Measurements from ENCODE around the gene VSIG10.

VSIG10 gene

GRCh38 chr12:118038137-118038536 is 65.7 kb downstream of the VSIG10 start:
- no peak for ATAC-seq
- TF ChIP-seq CSDC2 (CRISPR knock-in tag; IDR thresholded peaks at IDR 0.05) (no peak), OSR1 (CRISPR knock-in tag; IDR thresholded peaks at IDR 0.05) (no peak), CSRNP3 (CRISPR knock-in tag; IDR thresholded peaks at IDR 0.05) (no peak), ISL1 (CRISPR knock-in tag; IDR thresholded peaks at IDR 0.05) (no peak)

DNA sequence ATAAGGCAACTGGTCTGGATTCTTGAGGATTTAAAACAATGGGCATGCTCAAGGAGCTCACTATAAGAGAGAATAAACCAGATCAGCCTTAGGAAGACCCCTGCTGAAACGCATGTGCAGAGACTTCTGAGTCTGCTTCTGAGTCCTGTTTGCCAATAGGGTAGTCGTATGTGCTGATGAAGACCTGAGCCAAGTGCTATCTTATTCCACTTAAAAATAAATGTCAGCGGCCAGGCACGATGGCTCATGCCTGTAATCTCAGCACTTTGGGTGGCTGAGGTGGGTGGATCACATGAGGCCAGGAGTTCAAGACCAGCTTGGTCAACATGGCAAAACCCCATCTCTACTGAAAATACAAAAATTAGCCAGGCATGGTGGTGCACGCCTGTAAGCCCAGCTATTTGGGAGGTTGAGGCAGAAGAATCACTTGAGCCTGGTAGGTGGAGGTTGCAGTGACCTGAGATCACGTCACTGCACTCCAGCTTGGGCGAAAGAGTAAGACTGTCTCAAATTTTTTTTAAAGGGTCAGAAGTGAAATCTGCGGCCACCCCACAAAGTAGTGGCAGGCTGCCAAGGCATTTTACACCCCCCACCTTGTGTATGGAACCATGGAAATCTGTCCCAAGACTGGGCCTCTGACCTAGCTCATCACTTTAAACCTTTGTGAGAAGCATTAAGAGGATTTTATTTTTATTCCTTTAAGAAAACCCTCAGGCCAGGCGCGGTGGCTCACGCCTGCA is 67.0 kb downstream of the VSIG10 start:
- ATAC-seq, result no peak
- TF ChIP-seq CSRNP3 (CRISPR knock-in tag; IDR thresholded peaks at IDR 0.05) (no peak), ZC3H10 (CRISPR knock-in tag; IDR thresholded peaks at IDR 0.05) (no peak), ARNTL (CRISPR knock-in tag; IDR thresholded peaks at IDR 0.05; ENCODE audit: borderline replicate concordance, low read depth) (no peak), OSR1 (CRISPR knock-in tag; IDR thresholded peaks at IDR 0.05) (no peak), ZFP3 (CRISPR knock-in tag; IDR thresholded peaks at IDR 0.05) (no peak), PPARA (CRISPR knock-in tag; IDR thresholded peaks at IDR 0.05; ENCODE audit: borderline replicate concordance) (no peak), ZFP30 (CRISPR knock-in tag; IDR thresholded peaks at IDR 0.05) (no peak), CREB5 (CRISPR knock-in tag; IDR thresholded peaks at IDR 0.05; ENCODE audit: low read depth) (no peak), ZNF70 (CRISPR knock-in tag; IDR thresholded peaks at IDR 0.05) (no peak), GLIS3 (CRISPR knock-in tag; IDR thresholded peaks at IDR 0.05) (no peak)

DNA sequence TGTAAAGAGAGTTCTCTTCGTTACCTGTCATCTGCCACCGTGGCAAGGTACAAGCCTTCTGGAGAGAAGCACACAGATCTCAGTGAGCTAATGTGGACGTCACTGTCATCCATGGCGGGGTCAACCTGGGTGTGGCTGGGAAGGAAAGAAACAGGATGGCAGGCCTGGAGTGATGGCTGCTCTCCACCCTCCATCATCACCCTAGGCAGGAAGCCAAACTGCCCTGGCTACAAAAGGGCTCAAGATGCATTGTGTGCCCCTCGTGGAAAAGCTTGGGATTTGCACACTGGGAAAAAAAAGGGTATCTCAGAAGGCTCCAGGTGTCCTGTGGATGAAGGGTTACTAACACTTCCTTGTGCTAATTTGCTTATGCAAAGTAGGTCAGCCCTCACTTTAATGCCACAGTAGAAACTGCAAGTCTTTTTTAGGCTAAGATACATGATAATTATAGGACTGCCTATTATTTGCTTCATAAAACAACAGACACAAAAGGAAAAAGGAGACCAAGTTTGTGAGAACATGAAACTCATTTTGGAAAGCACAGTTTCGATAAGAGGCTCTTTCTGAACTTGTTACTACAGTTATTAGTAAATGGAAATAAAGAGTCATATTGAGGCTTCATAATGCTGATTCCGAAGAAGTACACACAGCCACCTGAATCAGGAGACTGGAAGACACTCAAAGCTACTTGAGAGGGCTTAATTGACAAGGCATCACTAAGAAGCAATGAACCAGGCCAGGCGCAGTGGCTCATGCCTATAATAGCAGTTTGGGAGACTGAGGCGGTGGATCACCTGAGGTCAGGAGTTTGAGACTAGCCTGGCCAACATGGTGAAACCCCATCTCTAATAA is 68.4 kb downstream of the VSIG10 start:
- TF ChIP-seq ZC3H10 (CRISPR knock-in tag; IDR thresholded peaks at IDR 0.05), result no peak
- TF ChIP-seq, protein P1, sequence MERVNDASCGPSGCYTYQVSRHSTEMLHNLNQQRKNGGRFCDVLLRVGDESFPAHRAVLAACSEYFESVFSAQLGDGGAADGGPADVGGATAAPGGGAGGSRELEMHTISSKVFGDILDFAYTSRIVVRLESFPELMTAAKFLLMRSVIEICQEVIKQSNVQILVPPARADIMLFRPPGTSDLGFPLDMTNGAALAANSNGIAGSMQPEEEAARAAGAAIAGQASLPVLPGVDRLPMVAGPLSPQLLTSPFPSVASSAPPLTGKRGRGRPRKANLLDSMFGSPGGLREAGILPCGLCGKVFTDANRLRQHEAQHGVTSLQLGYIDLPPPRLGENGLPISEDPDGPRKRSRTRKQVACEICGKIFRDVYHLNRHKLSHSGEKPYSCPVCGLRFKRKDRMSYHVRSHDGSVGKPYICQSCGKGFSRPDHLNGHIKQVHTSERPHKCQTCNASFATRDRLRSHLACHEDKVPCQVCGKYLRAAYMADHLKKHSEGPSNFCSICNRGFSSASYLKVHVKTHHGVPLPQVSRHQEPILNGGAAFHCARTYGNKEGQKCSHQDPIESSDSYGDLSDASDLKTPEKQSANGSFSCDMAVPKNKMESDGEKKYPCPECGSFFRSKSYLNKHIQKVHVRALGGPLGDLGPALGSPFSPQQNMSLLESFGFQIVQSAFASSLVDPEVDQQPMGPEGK (CRISPR knock-in tag; IDR thresholded peaks at IDR 0.05; ENCODE audit: borderline replicate concordance), result no peak
- no peak for TF ChIP-seq CREB5 (CRISPR knock-in tag; IDR thresholded peaks at IDR 0.05; ENCODE audit: low read depth)
- TF ChIP-seq BACH2 (CRISPR knock-in tag; IDR thresholded peaks at IDR 0.05; ENCODE audit: borderline replicate concordance), result no peak
- no peak for TF ChIP-seq CSDC2 (CRISPR knock-in tag; IDR thresholded peaks at IDR 0.05)
- no peak for TF ChIP-seq ARNTL (CRISPR knock-in tag; IDR thresholded peaks at IDR 0.05; ENCODE audit: borderline replicate concordance, low read depth)
- TF ChIP-seq ZNF70 (CRISPR knock-in tag; IDR thresholded peaks at IDR 0.05), result no peak
- no peak for TF ChIP-seq ZNF8 (CRISPR knock-in tag; IDR thresholded peaks at IDR 0.05)
- TF ChIP-seq ZFP30 (CRISPR knock-in tag; IDR thresholded peaks at IDR 0.05), result no peak
- TF ChIP-seq, protein P2, sequence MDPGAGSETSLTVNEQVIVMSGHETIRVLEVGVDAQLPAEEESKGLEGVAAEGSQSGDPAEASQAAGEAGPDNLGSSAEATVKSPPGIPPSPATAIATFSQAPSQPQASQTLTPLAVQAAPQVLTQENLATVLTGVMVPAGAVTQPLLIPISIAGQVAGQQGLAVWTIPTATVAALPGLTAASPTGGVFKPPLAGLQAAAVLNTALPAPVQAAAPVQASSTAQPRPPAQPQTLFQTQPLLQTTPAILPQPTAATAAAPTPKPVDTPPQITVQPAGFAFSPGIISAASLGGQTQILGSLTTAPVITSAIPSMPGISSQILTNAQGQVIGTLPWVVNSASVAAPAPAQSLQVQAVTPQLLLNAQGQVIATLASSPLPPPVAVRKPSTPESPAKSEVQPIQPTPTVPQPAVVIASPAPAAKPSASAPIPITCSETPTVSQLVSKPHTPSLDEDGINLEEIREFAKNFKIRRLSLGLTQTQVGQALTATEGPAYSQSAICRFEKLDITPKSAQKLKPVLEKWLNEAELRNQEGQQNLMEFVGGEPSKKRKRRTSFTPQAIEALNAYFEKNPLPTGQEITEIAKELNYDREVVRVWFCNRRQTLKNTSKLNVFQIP (CRISPR knock-in tag; IDR thresholded peaks at IDR 0.05; ENCODE audit: borderline replicate concordance, low read depth), result no peak
- TF ChIP-seq ISL1 (CRISPR knock-in tag; IDR thresholded peaks at IDR 0.05), result no peak
- no peak for TF ChIP-seq PPARA (CRISPR knock-in tag; IDR thresholded peaks at IDR 0.05; ENCODE audit: borderline replicate concordance)
- TF ChIP-seq, protein P3, sequence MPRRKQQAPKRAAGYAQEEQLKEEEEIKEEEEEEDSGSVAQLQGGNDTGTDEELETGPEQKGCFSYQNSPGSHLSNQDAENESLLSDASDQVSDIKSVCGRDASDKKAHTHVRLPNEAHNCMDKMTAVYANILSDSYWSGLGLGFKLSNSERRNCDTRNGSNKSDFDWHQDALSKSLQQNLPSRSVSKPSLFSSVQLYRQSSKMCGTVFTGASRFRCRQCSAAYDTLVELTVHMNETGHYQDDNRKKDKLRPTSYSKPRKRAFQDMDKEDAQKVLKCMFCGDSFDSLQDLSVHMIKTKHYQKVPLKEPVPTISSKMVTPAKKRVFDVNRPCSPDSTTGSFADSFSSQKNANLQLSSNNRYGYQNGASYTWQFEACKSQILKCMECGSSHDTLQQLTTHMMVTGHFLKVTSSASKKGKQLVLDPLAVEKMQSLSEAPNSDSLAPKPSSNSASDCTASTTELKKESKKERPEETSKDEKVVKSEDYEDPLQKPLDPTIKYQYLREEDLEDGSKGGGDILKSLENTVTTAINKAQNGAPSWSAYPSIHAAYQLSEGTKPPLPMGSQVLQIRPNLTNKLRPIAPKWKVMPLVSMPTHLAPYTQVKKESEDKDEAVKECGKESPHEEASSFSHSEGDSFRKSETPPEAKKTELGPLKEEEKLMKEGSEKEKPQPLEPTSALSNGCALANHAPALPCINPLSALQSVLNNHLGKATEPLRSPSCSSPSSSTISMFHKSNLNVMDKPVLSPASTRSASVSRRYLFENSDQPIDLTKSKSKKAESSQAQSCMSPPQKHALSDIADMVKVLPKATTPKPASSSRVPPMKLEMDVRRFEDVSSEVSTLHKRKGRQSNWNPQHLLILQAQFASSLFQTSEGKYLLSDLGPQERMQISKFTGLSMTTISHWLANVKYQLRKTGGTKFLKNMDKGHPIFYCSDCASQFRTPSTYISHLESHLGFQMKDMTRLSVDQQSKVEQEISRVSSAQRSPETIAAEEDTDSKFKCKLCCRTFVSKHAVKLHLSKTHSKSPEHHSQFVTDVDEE (CRISPR knock-in tag; IDR thresholded peaks at IDR 0.05), result no peak
- TF ChIP-seq TOX (CRISPR knock-in tag; IDR thresholded peaks at IDR 0.05; ENCODE audit: borderline replicate concordance), result no peak
- no peak for TF ChIP-seq OSR1 (CRISPR knock-in tag; IDR thresholded peaks at IDR 0.05)
- TF ChIP-seq ZNF565 (CRISPR knock-in tag; conservative IDR thresholded peaks at IDR 0.05; ENCODE audit: low read depth), result no peak
- no peak for TF ChIP-seq ESRRG (CRISPR knock-in tag; IDR thresholded peaks at IDR 0.05)
- TF ChIP-seq GLIS3 (CRISPR knock-in tag; IDR thresholded peaks at IDR 0.05), result no peak
- peak; percentile 59 for ATAC-seq
